K562 (cell line): ENCODE results near the gene ALOX5. TPM values are rescaled to one million over a fixed set of nuclear protein-coding genes. Genes with fewer than 3 reads are reported as not detected.
A peak's percentile ranks its signal among the peaks of the same experiment; 100 is the strongest.

Experiments used
- ARID2 ChIP-seq: fragments of 450-650 bp; IDR thresholded peaks from 2 replicates; pipeline ENCODE4 v1.6.1; 2017; ENCODE audit warnings: antibody characterized with exemption, mild to moderate bottlenecking
- ATF1 ChIP-seq, 2 experiments: fragments of 450-650 bp in 1 of 2; IDR thresholded peaks; 2 replicates each; pipeline ENCODE4 v1.6.1; 2016; ENCODE audit warnings: missing compliant biosample characterization in 1 of 2, missing genetic modification characterization in 1 of 2
- CBX1 ChIP-seq: sonication (generic); IDR thresholded peaks from 2 replicates; pipeline ENCODE4 v1.6.1; 2016; ENCODE audit warnings: antibody characterized with exemption, low read depth, mild to moderate bottlenecking
- E2F3 ChIP-seq: fragments of 250-450 bp; sonication (Bioruptor Pico); IDR thresholded peaks from 2 replicates; pipeline ENCODE4 v1.4.0; 2020; ENCODE audit warnings: mild to moderate bottlenecking
- EZH2 ChIP-seq: IDR thresholded peaks from 2 replicates; pipeline ENCODE4 v1.6.1; 2012; ENCODE audit warnings: low read depth, mild to moderate bottlenecking, inconsistent platforms, low read length, borderline replicate concordance
- HCFC1 ChIP-seq: IDR thresholded peaks from 2 replicates; pipeline ENCODE4 v1.6.1; 2012; ENCODE audit warnings: low read depth, low read length, improper control_type of control experiment
- KAT7 ChIP-seq: sonication (generic); formaldehyde crosslinking; IDR thresholded peaks from 2 replicates; pipeline ENCODE4 v1.8.0; 2022; ENCODE audit warnings: missing genetic modification reagents, mild to moderate bottlenecking, borderline replicate concordance
- KDM5B ChIP-seq: fragments of 200-600 bp; sonication (generic); IDR thresholded peaks from 2 replicates; pipeline ENCODE4 v1.6.1; 2012; ENCODE audit warnings: low read depth, mild to moderate bottlenecking, moderate library complexity, low read length, control low read depth, inconsistent platforms; ENCODE audit not compliant: insufficient replicate concordance
- KLF13 ChIP-seq: fragments of 450-650 bp; IDR thresholded peaks from 2 replicates; pipeline ENCODE4 v1.6.1; 2016; ENCODE audit warnings: missing genetic modification characterization, low read depth, mild to moderate bottlenecking, missing compliant biosample characterization, moderate library complexity, borderline replicate concordance
- LEF1 ChIP-seq: fragments of 450-650 bp; IDR thresholded peaks from 2 replicates; pipeline ENCODE4 v1.6.1; 2016; ENCODE audit warnings: mild to moderate bottlenecking
- SRSF3 ChIP-seq: fragments of 200-400 bp; formaldehyde crosslinking; IDR thresholded peaks from 2 replicates; pipeline ENCODE4 v1.6.1; 2016; ENCODE audit warnings: mild to moderate bottlenecking, low read length, moderate library complexity; ENCODE audit not compliant: insufficient read depth
- TEAD1 ChIP-seq, 2 experiments: fragments of 450-650 bp in 1 of 2; sonication (generic) in 1 of 2; formaldehyde crosslinking; IDR thresholded peaks; 2 replicates each; pipeline versions ENCODE4 v1.4.0 to v1.8.0; 2020 to 2022; ENCODE audit warnings: mild to moderate bottlenecking in 2 of 2, missing genetic modification reagents in 1 of 2
- ZNF165 ChIP-seq: fragments of 250-450 bp; sonication (Bioruptor Pico); IDR thresholded peaks from 2 replicates; pipeline ENCODE4 v1.4.0; 2020; ENCODE audit warnings: borderline replicate concordance
- ZNF764 ChIP-seq: fragments of 250-450 bp; sonication (Bioruptor Pico); IDR thresholded peaks from 2 replicates; pipeline ENCODE4 v1.4.0; 2020; ENCODE audit warnings: low read depth, mild to moderate bottlenecking, moderate library complexity
- polyA plus RNA-seq, 8 experiments: library from polyadenylated mRNA; depleted of rRNA in 4 of 8; stranded (reverse) in 5 of 8; unstranded in 3 of 8; fragments of >200 nt; fragmentation: Nextera tagmentation in 2 of 8; fragmentation: Illumina TruSeq in 1 of 8; extraction: Ambion mirVana in 2 of 8; extraction: Trizol in 1 of 8; gene quantifications; 2 replicates each; pipeline versions ENCODE4 v1.2.1 to v1.2.3, GENCODE V29; 2011 to 2014; ENCODE audit warnings: inconsistent platforms in 1 of 8, missing spikeins in 1 of 8
- total RNA-seq, 7 experiments: library from RNA; depleted of rRNA in 6 of 7; stranded (reverse); fragments of >200 nt in 6 of 7; fragmentation: Illumina TruSeq in 2 of 7; extraction: Trizol in 2 of 7; gene quantifications; 2 replicates each; pipeline versions ENCODE4 v1.2.1 to v1.2.3, GENCODE V29; 2011 to 2021; ENCODE audit warnings: low replicate concordance in 1 of 7
- TF ChIP-seq, protein P1 (sequence below): fragments of 450-650 bp; IDR thresholded peaks from 2 replicates; pipeline ENCODE4 v1.6.1; 2016
- TF ChIP-seq, protein P2 (sequence below), 2 experiments: IDR thresholded peaks; 2 replicates each; pipeline ENCODE4 v1.6.1; 2012; ENCODE audit warnings: improper control_type of control experiment in 2 of 2, low read depth in 2 of 2, low read length in 2 of 2, borderline replicate concordance in 1 of 2
- TF ChIP-seq, protein P3 (sequence below): IDR thresholded peaks from 3 replicates; pipeline ENCODE4 v1.6.1; 2011; ENCODE audit warnings: borderline replicate concordance, mild to moderate bottlenecking, moderate library complexity; ENCODE audit not compliant: insufficient read length; ENCODE audit errors: extremely low read depth
- TF ChIP-seq, protein P4 (sequence below): fragments of 450-650 bp; IDR thresholded peaks from one replicate; pipeline ENCODE4 v1.6.1; 2018; ENCODE audit warnings: mild to moderate bottlenecking, moderate library complexity; ENCODE audit not compliant: partially characterized antibody

The ALOX5 gene
- total and polyA plus RNA-seq, 9 of the 15 experiments (the other 6 are each of a cell fraction or from before 2014, with no cell fraction given): 0.10 to 2.4 (median 1.4) TPM

DNA sequence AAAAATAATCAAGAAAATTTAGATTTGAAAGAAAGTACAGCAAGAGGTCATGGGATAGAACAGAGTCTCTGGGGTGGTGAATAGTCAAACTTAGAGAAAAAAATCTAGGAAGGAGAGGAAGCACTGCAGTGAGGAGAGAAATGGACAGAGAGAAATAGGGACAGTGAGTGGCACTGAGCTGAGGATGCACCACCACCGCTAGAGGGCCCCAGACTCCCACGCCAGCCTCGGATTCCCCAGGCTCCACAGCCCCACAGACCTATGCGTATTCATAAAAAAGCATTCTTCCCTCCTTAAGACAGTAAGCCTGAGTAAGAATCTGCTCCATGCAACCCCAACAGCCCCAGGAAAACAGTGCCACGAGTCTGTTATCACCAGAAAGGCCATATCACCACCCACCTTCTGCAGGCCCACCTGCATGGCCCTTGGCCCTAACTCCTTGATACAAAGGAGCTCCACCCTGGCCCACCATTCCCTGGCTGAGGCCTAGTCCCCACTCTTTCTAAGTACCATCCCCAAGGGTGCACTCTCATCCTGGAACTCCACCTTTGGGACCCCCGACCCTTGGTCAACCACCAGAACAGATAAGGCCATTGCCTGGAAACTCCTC, 91.0 kb downstream of the ALOX5 start (continued):
- TF ChIP-seq ATF1 (CRISPR knock-in tag; IDR thresholded peaks at IDR 0.05) (no peak), ATF1 (tag; IDR thresholded peaks at IDR 0.05) (0 out of 2 replicates have a peak, but pooled peaks have one; percentile 30), E2F3 (no peak), ZNF764 (no peak), SRSF3 (no peak), TEAD1 (CRISPR knock-in tag; IDR thresholded peaks at IDR 0.05) (0 out of 4 replicates have a peak, but pooled peaks have one; percentile 23 to 28), ZNF165 (CRISPR knock-in tag) (0 out of 2 replicates have a peak, but pooled peaks have one; percentile 2), ARID2 (peak; percentile 91), LEF1 (no peak), KAT7 (CRISPR knock-in tag) (no peak), KLF13 (tag) (0 out of 2 replicates have a peak, but pooled peaks have one; percentile 26), HCFC1 (no peak), KDM5B (no peak), EZH2 (no peak), CBX1 (peak; percentile 30; the same call in 1 of the 2 replicates)
- TF ChIP-seq, protein P1, sequence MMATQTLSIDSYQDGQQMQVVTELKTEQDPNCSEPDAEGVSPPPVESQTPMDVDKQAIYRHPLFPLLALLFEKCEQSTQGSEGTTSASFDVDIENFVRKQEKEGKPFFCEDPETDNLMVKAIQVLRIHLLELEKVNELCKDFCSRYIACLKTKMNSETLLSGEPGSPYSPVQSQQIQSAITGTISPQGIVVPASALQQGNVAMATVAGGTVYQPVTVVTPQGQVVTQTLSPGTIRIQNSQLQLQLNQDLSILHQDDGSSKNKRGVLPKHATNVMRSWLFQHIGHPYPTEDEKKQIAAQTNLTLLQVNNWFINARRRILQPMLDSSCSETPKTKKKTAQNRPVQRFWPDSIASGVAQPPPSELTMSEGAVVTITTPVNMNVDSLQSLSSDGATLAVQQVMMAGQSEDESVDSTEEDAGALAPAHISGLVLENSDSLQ: 0 out of 2 replicates have a peak, but pooled peaks have one; percentile 50
- TF ChIP-seq, protein P2, sequence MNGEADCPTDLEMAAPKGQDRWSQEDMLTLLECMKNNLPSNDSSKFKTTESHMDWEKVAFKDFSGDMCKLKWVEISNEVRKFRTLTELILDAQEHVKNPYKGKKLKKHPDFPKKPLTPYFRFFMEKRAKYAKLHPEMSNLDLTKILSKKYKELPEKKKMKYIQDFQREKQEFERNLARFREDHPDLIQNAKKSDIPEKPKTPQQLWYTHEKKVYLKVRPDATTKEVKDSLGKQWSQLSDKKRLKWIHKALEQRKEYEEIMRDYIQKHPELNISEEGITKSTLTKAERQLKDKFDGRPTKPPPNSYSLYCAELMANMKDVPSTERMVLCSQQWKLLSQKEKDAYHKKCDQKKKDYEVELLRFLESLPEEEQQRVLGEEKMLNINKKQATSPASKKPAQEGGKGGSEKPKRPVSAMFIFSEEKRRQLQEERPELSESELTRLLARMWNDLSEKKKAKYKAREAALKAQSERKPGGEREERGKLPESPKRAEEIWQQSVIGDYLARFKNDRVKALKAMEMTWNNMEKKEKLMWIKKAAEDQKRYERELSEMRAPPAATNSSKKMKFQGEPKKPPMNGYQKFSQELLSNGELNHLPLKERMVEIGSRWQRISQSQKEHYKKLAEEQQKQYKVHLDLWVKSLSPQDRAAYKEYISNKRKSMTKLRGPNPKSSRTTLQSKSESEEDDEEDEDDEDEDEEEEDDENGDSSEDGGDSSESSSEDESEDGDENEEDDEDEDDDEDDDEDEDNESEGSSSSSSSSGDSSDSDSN (IDR thresholded peaks at IDR 0.05; ENCODE audit: borderline replicate concordance in 1 of 2, low read depth in 2 of 2, low read length in 2 of 2): no peak
- TF ChIP-seq, protein P3, sequence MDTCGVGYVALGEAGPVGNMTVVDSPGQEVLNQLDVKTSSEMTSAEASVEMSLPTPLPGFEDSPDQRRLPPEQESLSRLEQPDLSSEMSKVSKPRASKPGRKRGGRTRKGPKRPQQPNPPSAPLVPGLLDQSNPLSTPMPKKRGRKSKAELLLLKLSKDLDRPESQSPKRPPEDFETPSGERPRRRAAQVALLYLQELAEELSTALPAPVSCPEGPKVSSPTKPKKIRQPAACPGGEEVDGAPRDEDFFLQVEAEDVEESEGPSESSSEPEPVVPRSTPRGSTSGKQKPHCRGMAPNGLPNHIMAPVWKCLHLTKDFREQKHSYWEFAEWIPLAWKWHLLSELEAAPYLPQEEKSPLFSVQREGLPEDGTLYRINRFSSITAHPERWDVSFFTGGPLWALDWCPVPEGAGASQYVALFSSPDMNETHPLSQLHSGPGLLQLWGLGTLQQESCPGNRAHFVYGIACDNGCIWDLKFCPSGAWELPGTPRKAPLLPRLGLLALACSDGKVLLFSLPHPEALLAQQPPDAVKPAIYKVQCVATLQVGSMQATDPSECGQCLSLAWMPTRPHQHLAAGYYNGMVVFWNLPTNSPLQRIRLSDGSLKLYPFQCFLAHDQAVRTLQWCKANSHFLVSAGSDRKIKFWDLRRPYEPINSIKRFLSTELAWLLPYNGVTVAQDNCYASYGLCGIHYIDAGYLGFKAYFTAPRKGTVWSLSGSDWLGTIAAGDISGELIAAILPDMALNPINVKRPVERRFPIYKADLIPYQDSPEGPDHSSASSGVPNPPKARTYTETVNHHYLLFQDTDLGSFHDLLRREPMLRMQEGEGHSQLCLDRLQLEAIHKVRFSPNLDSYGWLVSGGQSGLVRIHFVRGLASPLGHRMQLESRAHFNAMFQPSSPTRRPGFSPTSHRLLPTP: no peak
- TF ChIP-seq, protein P4, sequence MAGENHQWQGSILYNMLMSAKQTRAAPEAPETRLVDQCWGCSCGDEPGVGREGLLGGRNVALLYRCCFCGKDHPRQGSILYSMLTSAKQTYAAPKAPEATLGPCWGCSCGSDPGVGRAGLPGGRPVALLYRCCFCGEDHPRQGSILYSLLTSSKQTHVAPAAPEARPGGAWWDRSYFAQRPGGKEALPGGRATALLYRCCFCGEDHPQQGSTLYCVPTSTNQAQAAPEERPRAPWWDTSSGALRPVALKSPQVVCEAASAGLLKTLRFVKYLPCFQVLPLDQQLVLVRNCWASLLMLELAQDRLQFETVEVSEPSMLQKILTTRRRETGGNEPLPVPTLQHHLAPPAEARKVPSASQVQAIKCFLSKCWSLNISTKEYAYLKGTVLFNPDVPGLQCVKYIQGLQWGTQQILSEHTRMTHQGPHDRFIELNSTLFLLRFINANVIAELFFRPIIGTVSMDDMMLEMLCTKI: no peak
